Bronchial epithelial cell (primary cell): ENCODE data around the gene PANK4. TPM values are rescaled to one million over a fixed set of nuclear protein-coding genes. Genes with fewer than 3 reads are reported as not detected.

Experiments
- DNase-seq: peaks from one replicate; pipeline ENCODE4 v3.0.0-alpha.2; 2010; ENCODE audit warnings: low read depth
- FAIRE-seq: peaks from 2 replicates; lab custom pipeline; 2011; peaks lifted over from hg19 to GRCh38; lab: Jason Lieb, UNC
- H3K27me3 ChIP-seq: 2 replicates; pipeline ENCODE4 v1.5.1; 2011; ENCODE audit warnings: low read length; ENCODE audit not compliant: control insufficient read depth, insufficient read depth
- H3K36me3 ChIP-seq: 2 replicates; pipeline ENCODE4 v1.5.1; 2011; ENCODE audit warnings: low read length; ENCODE audit not compliant: control insufficient read depth, insufficient read depth
- H3K4me3 ChIP-seq: 2 replicates; pipeline ENCODE4 v1.5.1; 2011; ENCODE audit warnings: mild to moderate bottlenecking, low read depth, low read length, control low read depth
- CTCF ChIP-seq: IDR thresholded peaks from 2 replicates; pipeline ENCODE4 v1.5.1; 2011; ENCODE audit warnings: mild to moderate bottlenecking, moderate library complexity, low read length, control low read depth, inconsistent platforms; ENCODE audit not compliant: insufficient read depth, severe bottlenecking
- total RNA-seq: library from RNA; depleted of rRNA; stranded (reverse); fragments of >200 nt; gene quantifications from 2 replicates; pipeline ENCODE4 v1.2.1, GENCODE V29; 2014

PANK4 gene
- total RNA-seq, 1 donor from 2014 or later: 29.2 TPM

DNA sequence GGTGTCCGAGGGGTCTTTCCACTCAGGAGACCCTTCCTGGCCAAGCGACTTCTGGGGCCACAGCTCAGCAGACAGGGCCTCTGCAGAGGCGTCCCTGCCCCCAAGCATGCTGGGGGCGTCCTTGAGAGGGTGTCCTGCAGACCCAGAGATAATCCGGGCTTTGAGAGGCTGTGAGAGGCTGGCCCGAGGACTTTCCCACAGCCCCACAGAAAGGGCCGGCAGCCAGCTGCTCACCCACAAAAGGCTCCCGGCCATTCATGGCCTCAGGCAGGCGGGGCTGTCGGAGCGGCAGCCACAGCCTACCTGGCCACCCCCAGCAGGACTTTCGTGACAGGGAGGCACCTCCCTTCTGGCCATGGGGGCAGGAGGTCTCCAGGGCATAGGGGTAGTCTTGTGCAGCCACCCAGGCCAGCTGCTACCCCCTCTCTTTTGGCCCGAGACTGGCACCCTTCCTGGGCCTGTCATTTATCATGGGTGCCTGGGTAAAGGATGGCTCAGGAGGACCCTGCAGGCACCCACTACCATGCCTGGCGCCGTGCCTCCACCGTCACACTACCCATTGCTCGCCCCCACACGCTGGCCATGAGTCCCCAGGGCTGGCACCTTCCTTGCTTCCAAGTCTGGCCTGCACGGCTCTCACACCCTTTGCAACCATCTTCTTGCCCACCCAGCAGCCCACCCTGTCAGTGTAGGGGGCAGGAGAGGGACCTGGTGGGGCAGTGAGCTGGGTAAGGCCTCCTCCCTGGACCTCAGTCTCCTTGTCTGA, 18.7 kb upstream of the PANK4 start:
- Histone ChIP-seq H3K36me3 (no peaks in the 10 kb centered on the region), H3K27me3 (no peaks in the 10 kb centered on the region), H3K4me3 (no peak overlapping the region)
- FAIRE-seq (no peak), DNase-seq (no peak)
- TF ChIP-seq CTCF: no peak

DNA sequence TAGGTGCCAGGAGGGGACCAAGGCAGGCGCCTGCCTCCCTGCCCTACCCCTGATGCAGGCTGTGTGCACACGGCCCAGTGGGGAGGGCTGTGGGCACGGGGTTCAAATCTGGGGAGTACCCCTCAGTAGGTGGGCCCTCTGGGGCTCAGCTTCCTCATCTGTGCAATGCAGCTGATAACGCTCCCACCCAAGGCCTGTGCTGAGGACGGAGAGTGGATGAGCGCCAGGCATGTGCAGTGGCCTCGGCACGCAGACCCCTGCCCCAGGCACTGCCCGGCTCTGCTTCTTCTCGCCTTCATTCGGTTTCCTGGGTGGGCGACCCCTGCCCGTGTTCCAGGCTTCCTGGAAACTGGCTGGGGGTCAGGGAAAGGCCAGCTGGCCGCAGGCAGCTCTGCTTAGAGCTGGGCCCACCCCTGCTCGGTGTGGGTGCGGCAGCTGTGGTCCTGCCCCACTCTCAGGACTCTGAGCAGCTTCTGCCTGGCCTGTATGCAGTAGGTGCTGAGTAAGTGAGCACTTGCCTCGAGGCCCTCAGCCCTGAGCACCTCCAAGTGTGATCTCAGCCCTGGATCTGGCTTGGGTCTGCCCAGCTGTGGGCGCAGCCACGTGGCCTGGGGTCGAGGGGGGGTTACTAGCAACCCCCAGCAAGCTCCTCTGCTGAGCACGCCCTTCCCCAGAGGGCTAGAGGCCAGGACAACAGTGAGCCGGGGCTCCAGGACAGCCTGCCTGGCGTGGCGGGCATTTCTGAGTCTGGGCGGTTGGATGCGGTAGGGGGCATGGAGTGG, 17.9 kb upstream of the PANK4 start:
- no peak overlapping the region for H3K4me3 ChIP-seq
- no peaks in the 10 kb centered on the region for H3K36me3 ChIP-seq
- FAIRE-seq (no peak), DNase-seq (no peak)
- no peak for TF ChIP-seq CTCF
- H3K27me3 ChIP-seq: no peaks in the 10 kb centered on the region

- DNase-seq: no peak
- no peak for TF ChIP-seq CTCF
- H3K36me3 ChIP-seq: no peaks in the 10 kb centered on the region
- no peak for FAIRE-seq
- H3K27me3 ChIP-seq: no peaks in the 10 kb centered on the region
- no peak overlapping the region for H3K4me3 ChIP-seq
These were observed 17.2 kb upstream of the PANK4 start for GRCh38 chr1:2543543-2544092.

DNA sequence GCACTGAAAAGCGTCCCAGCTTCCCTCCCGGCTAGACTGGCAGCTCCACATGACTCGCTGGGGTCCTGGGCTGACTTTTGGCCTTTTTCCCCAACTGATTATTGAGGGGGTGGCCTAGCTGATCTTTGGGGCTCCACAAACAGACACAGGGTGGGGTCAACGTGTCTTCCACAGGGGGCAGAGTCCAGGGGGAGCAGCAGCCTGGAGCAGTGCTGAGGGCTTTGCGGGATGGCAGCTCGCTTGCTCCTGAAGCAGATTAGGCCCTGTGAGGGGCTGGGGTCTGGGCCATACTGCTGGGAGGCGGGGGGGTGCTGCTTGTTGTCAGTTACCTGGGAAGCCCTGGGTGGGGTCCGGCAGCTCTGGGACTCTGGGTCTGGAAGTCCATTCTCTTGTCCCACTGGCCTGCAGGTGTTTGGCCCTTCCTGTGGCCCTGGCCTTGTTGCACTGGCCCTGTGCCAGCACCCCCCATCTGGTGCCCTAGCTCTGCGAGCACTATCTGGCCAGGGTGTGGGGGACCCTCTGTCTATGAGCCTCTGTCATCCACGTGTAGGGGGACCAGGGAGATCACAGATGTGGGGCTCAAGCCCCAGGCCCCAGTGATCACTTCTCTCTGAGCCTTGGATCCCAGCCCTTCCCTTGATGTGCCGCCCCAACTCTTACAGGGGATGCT, 16.0 kb upstream of the PANK4 start:
- Histone ChIP-seq H3K36me3 (no peaks in the 10 kb centered on the region), H3K4me3 (no peak overlapping the region), H3K27me3 (no peaks in the 10 kb centered on the region)
- FAIRE-seq (no peak), DNase-seq (no peak)
- no peak for TF ChIP-seq CTCF

DNA sequence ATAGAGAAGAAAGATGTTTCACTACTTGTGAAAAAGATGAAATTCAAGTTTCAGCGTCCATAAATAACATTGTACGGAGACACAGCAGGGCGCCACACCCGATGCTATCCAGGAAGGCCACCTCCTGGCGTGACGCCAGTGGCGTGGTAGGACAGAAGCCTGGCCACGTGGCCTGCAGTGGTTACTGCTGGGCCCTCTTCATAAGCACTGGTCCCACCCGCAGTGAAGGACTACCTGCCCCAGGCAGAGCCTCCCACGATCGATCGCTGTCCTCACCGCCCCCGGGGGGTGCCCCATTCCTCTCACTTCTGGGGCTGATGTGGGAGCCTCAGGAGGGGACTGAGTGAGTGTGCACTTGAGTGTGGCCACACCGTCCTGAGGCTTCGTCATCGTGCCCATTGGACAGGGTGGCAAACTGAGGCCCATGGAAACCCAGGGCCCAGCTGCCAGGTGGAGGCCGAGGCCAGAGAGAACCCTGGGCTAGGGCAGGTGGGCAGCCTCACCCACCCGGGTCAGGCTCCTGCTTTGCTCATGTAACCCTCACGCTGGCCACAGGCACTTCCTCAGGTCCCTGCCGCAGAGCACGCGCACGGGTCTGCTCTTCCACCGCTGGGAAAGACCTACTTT, 15.3 kb upstream of the PANK4 start:
- no peak for DNase-seq
- H3K27me3 ChIP-seq: no peaks in the 10 kb centered on the region
- no peak for FAIRE-seq
- H3K4me3 ChIP-seq: no peak overlapping the region
- no peak for TF ChIP-seq CTCF
- no peaks in the 10 kb centered on the region for H3K36me3 ChIP-seq
